Fibroblast of skin of scalp (primary cell): ENCODE measurements around the gene COIL.

Experiments
- DNase-seq: peaks from one replicate; pipeline ENCODE4 v3.0.0-alpha.2; 2013

Gene COIL

GRCh38 chr17:56933868-56934267 lies 27.0 kb downstream of the COIL start:
- no peak for DNase-seq

DNA sequence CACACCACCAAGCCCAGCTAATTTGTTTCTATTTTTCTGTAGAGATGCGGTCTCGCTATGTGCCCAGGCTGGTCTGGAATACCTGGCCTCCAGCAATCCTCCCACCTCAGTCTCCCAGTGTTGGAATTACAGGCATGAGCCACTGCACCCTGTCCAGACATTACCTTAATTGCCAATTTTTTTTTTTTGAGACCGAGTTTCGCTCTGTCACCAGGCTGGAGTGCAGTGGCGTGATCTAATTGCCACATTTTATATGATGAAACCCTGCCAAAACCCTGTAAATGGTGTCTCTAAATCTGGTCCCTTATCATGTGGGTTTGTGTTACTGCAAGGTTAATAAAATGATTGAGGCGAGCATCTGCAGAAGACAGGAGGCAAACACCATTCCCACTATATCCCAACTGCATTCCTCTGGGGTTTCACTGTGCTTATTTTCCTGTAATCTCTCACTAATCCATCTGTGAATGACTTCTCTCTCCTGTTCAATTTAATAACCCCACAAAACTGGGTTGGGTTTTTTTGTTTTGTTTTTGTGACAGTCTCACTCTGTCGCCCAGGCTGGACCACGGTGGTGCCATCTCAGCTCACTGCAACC lies 27.6 kb downstream of the COIL start:
- no peak for DNase-seq

DNA sequence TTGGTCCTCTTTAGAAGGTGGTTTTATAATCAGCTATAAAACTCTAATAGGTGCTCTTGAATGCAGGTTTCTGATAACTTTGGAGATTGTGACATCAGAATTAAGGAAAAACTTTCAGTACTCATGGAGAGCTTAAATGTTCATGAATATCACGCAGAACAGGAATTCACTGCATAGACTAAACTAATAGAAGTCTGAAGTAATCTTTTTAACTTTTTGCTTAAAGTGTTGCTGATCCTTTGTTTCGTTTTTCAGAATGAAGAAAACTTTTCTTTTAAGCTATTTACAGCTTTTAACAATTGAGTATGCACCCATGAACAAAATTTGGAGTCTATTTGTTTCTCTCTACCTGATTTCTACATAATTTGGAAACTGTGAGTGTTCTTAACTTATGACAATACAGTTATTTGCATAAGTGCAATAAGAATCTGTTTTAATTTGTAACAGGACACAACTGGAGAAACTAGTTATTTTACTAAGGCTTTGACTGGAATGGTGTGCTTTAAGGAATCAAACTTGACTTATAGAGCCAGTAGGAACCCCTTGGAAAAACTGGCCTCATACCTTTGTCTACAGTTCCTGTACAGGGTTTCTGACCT lies 30.0 kb downstream of the COIL start:
- no peak for DNase-seq

GRCh38 chr17:56929362-56929969 lies 31.4 kb downstream of the COIL start:
- DNase-seq, result no peak

DNA sequence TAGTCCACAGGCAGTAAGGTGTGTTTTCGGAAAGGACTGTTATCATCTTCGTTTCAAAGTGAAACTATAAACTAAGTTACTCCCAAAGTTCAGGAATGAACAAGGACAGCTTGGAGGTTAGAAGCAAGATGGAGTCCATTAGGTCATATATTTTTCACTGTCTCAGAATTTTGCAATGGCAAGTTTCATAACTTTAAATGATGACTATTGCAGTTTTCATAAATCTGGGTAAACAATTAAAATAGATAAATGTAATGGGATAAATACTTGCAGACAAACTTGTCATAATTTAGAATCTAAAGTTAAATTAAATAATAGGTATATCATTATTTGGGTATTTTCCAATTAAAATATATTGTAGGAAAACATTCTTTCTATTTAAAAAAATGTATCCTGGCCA lies 32.3 kb downstream of the COIL start:
- no peak for DNase-seq

DNA sequence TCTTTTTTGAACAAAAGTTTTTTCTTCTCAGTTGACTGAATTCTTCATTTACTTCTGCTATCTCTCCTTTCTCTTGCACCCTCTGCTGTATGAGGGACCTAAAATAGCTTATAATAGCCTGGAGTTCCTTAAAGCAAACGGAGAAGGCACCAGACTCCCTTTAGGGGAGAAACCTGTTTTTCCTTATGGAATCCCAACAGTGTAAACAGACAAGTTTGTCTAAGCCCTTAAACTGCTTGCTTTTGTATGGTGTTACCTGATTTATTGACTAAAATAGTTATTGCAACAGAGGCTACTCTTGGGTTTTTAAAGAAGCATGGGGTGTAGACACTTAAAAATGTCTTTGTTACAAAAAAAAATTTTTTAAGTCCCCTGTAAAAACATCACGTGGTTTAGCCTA lies 34.1 kb downstream of the COIL start:
- no peak for DNase-seq

DNA sequence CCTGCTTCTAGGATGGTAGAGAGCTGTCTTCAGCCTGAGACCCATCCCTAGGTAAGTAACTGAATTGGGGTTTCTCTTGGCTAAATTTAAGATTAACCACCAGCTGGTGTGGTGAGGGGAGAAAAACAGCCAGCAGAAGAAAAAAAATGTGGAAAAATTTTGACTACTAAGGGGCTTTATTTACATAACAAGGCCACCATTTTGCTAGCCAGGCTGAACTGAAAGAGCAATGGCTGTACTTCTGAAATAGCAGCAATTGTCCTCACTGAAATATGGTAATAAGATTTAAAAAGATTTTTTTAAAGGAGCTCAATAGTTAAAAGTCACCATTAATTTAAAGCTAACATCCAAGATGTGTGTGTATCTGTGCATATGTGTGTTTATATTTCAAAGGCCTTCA lies 34.6 kb downstream of the COIL start:
- DNase-seq, result no peak

DNA sequence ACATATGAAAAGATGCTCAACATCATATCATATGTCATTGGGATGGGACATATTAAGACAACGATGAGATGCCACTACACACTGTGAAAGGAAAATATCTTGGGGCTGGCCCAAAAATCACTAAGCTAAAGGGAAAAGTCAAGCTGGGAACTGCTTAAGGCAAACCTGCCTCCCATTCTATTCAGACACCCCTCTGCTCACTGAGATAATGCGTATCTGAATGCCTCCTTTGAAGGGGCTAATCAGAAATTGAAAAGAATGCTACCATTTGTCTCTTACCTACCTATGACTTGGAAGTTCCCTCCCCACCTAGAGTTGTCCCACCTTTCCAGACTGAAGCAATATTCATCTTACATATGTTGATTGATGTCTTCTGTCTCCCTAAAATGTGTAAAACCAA lies 35.8 kb downstream of the COIL start:
- DNase-seq, result no peak

GRCh38 chr17:56919717-56920116 lies 41.1 kb downstream of the COIL start:
- DNase-seq, result no peak

DNA sequence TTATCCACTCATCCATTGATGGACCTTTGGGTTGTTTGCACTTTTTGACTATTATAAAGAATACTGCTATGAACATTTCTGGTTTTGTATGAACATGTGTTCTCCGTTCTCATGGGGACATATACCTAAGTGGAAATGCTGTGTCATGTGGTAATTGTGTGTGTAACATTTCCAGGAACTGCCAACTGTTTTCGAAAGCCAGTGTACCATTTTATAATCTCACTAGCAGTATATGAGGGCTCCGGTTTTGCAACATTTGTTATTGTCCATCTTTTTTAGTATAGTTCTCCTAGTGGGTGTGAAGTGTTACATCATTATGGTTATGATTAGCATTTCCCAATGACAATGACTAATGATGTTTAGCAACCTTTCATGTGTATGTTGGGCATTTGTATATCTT lies 41.9 kb downstream of the COIL start:
- no peak for DNase-seq

- no peak for DNase-seq
Measured at GRCh38 chr17:56917559-56918296, 43.1 kb downstream of the COIL start.

DNA sequence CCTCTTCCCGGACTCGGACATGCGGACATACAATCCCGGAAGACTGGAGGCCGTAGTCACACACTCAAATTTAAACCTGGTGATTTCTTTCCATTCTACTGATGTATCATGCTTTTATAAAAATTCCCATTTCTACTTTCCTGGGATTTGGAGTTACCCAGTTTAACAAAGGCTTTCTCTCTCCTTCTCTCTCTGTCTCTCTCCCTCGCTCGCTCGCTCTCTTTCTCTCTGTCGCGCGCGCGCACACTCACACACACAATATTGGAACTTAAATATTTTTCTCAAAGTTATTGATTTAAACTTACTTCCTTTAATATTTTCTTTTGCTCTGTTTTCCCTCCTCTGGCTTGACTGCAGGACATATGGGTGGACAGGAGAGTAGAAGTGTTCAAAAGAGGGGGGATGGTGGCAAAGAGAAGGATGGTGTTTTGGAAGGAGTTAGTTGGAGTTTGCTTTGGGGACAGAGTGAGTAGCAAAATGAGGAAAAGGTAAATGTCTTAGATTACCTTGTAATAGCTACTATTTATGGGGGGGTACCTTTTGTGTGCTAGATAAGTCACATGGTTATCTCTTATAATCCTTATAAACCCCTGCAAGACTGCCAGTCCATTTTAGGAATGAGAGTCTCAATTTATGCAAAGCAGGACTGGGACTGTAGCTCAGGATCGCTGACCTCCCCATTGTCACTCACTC lies 46.1 kb downstream of the COIL start:
- no peak for DNase-seq

- peak; percentile 90 for DNase-seq
Measured at GRCh38 chr17:56913867-56914580, 46.8 kb downstream of the COIL start, which contains the start of gene TRIM25. Gene TRIM25 (minus strand): TSS chr17:56914049. CDS start chr17:56913988, 61 bp downstream.

- DNase-seq, result no peak
Measured at GRCh38 chr17:56913353-56913866, 47.4 kb downstream of the COIL start.

- no peak for DNase-seq
Measured at GRCh38 chr17:56913000-56913311, 47.9 kb downstream of the COIL start.

- DNase-seq, result no peak
Measured at GRCh38 chr17:56912105-56912999, 48.5 kb downstream of the COIL start.

- no peak for DNase-seq
Measured at GRCh38 chr17:56910509-56911235, 50.2 kb downstream of the COIL start.

DNA sequence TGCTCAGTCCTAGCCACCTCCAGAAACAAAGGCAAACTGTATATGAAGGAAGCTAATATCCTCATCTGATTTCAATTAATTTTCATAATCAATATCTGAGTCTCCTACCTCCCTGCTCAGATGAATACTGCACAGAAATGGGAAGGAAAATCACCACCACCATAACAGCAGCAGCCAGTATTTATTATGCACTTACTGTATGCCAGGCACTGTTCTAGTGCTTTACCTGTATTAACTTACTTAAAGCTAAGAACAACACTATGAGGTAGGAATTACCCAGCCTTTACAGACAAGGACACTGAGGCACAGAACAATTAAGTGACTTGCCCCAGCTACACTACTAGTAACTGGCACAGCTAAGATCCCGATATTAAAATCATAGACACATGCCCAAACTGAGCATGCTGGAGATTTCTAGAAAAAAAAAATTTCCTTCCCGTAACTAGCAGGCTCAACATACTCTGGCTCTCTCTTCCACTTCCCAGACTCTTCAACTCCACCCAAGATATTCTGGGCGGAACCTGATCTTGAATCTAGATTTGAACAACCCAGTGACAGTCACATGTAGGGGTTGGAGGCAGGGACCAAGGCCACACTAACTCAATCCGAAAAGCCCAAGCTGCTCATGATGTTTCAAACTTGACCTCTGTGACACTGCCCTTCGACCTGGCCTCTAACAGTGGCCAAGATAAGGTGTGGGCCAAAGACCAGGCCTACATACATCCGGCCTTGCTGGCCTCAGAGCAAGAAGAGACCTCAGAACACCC lies 50.9 kb downstream of the COIL start:
- DNase-seq, result no peak

GRCh38 chr17:56908001-56908542 lies 52.8 kb downstream of the COIL start:
- DNase-seq, result no peak
